ENCODE results near the gene PUSL1.

The PUSL1 gene

DNA sequence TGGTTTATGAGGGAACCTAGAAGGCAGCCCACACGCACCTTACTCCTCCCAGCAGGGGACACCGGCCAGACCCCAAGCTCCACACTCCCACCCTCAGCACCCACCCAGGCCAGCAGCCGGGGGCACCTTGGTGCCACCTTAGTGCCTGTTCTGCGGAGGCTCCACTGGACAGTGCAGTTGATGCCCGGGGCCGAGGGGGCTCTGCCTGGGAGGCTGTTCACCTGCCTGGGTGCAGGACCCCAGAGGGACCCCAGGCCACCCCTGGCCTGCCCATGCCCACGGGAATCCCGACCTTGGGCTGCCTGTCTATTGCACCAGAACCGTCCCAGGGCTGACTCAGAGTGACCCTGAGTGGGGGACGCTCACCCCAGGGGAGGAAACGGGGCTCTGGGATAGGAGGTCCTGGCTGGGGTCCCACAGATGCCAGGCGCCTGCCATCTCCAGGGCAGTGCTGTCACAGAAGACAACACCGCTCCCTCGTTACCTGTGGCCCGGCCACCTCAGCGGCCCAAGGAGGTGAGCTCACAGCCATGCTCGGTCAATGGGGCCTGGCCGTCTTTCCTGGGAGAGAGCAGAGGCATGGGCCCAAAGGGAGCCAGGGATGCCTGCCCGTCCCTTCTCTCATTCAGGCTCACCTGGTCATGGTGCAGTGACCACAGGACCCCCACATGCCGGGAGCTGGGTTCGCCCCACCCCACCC, 27.5 kb upstream of the PUSL1 start:
- DNase-seq, result no peak

DNA sequence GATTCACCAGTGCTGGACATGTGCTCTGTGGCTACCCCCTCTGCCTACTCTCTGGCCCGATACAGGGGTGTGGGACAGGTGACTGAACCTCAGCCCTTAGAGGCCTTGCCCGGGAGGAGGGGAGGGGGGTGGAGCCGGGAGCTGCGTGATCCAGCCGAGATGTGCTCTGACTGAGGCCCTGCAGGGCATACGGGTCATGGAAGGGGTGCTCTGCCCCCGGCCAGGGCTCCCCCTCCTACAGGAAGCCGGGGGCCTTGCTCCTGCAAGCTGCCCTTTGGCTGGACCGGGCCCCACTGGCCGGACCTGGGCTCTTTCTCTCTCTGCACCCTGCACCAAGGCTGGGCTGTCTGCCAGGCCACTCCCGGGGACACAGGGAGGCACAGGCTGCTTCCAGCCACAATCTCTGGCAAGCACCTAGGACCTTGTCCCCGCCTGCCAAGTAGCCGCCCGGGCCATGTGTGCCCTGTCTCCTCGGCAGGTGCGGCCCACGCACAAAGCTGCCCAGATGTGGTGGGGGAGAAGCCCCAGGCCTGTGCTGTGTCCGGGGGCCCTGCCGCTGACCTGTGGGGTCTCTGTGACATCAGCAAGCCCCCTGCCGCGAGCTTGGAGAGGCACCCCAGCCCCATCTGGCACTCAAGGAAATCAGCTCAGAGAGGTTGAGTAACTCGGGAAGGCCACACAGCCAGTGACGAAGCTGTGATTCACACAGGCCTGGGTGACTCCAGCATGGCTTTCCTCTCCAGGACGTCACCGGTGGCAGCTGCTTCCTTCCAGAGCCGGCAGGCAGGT, 26.7 kb upstream of the PUSL1 start:
- peak in 1 of 2 experiments; percentile 54 for DNase-seq

DNA sequence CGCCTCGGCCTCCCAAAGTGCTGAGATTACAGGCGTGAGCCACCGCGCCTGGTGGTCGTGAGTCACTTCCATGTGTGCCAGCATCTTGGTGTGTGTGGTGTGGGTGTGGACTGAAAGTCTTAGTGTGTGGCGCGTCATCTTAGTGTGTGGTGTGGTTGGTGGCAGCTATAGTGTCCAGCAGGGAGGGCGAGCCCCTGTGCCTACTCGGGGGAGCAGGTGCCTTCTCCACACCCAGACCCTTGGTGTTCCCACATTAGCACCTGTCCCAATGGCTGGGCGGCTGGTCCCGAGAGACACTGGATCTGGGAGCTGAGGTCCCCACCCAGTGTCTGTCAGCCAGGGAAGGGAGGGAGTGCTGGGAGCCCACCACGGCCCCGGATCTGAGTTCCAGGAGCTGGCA, 25.4 kb upstream of the PUSL1 start:
- DNase-seq, result peak; percentile 66

DNA sequence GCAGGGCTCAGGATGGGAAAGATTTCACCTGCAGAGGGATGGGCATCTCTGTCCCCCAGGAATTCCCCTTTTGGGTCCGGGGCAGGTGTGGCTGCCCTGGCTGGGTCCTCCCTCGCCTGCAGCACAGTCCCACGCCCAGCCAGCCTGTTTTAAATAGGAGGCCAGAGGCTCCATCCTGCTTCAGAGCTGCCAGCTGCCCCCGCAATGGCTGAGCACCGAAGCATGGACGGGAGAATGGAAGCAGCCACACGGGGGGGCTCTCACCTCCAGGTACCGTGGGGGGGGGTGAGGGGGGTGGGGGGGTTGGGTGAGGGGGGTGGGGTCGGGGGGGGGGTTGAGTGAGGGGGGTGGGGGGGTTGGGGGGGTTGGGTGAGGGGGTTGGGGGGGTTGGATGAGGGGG, 24.6 kb upstream of the PUSL1 start:
- DNase-seq, result no peak

DNA sequence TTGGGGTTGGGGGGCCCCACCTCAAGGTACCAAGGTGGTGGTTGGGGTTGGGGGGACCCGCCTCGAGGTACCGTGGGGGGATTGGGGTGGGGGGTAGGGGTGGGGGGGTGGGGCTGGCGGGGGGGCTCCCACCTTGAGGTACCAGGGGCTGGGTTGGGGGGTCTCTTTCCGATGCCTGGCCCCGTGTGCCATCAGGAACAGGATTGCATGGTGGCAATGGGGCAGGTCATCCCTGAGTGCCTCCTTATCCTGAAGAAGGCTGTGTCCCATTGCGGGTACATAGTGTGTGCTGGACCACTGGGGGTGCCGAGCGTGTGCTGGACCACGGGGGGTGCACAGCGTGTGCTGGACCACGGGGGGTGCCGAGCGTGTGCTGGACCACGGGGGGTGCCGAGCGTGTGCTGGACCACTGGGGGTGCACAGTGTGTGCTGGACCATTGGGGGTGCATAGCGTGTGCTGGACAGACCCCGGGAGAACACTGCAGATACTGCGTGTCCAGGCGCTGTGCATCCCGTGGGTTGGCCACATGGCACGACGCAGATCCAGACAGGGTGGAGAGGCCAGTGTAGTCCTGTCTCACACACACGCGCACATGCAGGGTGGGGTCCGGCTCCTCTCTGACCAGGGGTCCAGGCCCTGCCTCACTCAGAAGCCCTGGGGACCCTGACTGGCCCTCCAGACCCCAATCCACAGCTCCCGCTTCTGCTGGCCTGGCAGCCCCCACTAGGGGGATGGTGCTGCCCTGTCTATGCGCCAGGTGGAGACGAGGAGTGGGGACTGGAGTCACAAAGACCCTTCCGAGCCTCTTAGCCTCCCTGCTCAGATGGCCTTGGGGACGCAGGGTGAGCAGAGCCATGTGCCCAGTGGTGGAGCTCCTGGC, 23.9 kb upstream of the PUSL1 start:
- no peak for DNase-seq

DNA sequence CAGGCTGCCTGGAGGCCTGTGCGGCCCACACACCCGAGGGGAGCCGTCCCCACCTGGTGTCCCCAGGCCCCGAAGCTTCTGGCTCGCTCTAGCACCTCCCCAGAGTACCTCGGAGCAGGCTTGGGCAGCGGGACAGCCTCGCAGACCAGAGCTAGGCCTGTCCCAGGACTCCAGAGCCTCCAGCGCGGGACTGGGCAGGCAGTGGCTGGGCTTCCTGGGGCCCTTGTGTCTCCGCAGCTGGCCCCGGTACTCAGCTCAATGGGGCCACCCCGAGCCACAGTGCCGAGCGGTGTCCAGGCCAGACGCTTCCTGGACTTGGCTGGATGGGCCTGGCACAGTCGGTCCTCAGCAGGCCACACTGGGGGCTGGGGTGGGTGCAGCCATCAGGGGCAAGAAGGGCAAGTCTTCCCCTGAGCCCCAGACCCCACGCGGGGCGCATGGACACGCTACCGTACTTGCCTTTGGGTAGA, 23.3 kb upstream of the PUSL1 start:
- DNase-seq, result no peak

DNA sequence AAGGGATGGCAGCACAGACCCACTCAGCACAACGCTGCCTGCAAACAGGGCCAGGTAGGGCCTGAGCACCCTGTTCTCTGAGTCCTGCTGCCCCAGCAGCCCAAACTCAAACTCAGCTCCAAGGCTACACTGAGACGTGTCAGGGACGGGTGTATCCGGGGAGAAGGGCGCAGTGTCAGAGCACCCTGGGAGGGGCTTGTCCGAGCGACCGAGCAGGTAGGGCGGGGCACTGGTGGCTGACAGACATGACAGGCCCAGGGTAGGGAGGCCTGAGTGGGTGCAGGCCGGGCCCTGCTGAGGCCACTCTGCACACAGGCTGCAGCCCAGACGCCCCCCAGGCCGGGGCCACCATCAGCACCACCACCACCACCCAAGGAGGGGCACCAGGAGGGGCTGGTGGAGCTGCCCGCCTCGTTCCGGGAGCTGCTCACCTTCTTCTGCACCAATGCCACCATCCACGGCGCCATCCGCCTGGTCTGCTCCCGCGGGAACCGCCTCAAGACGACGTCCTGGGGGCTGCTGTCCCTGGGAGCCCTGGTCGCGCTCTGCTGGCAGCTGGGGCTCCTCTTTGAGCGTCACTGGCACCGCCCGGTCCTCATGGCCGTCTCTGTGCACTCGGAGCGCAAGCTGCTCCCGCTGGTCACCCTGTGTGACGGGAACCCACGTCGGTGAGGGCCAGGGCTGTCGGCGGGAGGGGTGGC, 22.6 kb upstream of the PUSL1 start:
- no peak for DNase-seq

DNA sequence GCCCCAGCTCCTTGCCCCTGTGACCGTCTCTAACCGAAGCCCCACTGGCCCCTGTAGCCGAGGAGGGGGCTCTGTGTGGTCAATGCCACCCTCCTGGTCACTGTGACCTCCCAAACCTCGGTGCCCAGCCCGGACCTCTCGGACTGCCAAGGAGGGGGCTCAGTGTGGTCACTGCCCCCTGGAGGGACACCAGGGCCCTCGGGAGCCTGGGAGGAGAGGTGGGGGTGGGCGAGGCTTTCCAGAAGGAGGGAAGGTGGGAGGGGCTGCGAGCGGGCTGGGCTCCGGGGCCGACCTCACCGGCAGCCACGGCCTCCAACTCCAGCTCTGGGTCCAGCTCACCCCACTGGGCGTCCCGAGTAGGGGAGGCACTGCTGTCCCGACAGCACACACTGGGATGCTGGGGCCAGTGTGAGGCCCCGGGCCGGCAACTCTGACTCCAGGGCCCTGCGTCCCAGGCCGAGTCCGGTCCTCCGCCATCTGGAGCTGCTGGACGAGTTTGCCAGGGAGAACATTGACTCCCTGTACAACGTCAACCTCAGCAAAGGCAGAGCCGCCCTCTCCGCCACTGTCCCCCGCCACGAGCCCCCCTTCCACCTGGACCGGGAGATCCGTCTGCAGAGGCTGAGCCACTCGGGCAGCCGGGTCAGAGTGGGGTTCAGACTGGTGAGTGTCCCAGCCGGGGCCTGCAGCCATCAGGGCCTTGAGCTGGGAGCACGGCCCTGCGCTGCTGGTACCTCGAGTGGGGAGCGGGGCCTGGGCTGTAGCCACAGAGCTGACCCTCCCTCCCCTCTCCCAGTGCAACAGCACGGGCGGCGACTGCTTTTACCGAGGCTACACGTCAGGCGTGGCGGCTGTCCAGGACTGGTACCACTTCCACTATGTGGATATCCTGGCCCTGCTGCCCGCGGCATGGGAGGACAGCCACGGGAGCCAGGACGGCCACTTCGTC, 21.8 kb upstream of the PUSL1 start:
- no peak for DNase-seq

DNA sequence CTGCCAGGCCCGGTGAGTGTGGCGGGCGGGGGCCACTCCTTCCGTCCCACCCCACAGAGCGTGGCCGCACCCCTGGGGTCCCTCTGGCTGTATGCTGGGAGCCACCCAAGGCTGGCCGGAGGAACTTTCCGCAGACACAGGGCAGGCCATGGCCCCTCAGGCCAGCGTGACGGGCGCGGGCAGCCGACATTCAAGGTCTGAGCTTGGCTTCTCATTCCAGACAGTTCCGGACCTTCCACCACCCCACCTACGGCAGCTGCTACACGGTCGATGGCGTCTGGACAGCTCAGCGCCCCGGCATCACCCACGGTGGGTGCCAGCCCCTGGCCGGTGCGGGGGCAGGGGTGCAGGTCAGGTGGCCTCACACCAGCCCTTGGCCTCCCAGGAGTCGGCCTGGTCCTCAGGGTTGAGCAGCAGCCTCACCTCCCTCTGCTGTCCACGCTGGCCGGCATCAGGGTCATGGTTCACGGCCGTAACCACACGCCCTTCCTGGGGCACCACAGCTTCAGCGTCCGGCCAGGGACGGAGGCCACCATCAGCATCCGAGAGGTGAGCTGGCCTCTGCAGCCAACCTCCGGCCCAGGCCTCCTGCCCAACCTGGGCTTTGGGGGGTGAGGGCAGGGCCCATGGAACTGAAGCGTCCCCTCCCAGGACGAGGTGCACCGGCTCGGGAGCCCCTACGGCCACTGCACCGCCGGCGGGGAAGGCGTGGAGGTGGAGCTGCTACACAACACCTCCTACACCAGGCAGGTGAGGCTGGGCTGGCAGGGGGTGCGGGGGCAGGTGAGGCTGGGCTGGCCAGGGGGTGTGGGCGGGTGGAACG, 20.9 kb upstream of the PUSL1 start:
- no peak for DNase-seq

DNA sequence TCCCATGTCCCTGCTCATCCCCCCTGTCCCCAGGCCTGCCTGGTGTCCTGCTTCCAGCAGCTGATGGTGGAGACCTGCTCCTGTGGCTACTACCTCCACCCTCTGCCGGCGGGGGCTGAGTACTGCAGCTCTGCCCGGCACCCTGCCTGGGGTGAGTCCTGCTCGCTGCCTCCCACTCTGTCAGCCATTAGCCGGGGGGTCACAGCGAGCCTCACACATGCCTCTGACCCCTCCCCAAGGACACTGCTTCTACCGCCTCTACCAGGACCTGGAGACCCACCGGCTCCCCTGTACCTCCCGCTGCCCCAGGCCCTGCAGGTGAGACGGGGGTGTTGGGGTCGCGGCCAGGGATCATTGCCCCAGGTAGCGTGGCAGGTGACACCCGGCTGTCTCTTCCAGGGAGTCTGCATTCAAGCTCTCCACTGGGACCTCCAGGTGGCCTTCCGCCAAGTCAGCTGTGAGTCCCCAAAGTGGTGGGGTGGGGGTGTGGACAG, 18.1 kb upstream of the PUSL1 start:
- DNase-seq, result peak; percentile 66 to 69

DNA sequence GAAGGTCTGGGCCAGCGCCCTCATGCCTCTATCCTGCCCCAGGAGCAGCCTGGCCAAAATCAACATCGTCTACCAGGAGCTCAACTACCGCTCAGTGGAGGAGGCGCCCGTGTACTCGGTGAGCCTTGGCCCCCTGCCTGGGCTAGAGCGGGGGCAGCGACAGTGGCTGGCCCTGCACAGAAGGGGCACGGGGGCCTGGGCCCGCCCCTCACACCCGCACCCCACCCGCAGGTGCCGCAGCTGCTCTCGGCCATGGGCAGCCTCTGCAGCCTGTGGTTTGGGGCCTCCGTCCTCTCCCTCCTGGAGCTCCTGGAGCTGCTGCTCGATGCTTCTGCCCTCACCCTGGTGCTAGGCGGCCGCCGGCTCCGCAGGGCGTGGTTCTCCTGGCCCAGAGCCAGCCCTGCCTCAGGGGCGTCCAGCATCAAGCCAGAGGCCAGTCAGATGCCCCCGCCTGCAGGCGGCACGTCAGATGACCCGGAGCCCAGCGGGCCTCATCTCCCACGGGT, 17.3 kb upstream of the PUSL1 start:
- no peak for DNase-seq

DNA sequence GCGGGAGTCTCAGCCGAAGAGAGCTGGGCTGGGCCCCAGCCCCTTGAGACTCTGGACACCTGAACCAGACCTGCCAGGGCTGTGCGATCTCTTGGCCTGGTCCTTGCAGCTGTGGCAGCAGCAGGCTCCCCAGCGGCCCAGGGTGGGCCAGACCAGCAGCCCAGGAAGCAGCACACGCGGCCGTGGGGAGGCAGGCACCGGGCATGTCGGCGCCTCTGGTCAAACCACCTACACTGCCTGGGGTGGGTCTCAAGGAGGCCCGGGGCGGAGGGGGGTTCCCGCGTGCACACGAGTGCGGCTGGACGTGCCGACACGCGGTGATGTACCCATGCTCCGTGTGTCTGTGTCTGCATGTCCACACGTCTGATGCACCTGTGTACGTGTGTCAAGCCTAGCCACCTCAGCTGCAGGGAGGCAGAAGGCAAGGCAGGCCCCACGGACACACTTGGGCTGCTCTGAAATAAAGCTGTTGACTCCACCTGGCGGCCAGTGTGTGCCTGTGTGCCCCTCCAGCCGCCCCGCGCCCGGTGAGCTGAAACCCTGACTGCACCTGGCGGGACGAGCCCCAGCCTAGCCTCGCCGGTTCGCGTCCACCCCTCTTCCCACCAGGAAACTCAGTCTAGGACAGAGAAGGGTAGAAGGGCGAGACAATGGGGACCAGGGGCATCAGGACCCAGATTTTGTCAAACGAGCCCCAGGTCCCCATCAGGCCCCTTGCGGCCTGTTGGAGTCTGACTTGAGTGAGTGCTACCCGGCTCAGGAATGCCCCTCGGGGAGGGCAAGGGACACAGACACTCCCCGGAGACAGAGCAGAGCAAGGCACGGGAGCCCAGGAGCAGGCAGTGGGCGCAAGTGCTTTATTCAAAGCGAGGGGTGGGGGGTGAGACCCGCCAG, 16.6 kb upstream of the PUSL1 start:
- DNase-seq, result peak; percentile 74

DNA sequence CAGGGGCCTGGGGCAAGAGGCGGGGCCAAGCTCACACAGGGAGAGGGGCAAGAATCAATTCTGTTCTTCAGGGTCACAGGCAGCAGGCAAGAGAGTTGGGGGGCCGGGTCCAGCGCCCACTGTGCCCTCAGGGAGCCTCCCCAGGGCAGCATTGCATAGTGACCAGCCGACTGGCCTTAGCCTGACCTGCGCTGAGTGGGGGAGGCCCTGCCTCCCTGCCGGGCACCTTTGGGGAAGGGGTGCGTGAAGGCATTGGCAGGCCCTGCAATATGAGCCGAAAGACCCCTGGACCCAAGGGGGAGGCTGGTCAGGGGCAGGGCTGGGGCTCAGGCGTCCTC, 16.0 kb upstream of the PUSL1 start:
- DNase-seq, result no peak

DNA sequence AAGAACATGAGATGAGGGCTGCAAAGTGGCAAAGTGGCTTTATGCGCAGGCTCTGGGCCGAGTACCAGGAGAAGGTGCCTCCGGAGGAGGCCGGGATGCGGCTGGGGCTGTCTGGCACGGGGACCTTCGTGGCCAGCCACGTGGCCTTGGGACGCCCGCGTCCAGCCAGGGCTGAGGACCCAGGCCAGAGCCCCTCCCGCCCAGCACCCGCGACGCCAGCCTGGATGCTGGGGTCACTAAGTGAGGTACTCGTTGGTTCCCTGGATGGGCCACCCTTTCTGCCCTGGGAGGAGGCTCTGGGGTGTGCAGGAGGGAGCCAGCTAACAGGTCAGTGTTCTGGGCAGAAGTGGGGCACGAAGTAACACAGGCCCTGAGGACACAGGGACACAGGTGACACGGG, 15.5 kb upstream of the PUSL1 start:
- DNase-seq, result no peak

DNA sequence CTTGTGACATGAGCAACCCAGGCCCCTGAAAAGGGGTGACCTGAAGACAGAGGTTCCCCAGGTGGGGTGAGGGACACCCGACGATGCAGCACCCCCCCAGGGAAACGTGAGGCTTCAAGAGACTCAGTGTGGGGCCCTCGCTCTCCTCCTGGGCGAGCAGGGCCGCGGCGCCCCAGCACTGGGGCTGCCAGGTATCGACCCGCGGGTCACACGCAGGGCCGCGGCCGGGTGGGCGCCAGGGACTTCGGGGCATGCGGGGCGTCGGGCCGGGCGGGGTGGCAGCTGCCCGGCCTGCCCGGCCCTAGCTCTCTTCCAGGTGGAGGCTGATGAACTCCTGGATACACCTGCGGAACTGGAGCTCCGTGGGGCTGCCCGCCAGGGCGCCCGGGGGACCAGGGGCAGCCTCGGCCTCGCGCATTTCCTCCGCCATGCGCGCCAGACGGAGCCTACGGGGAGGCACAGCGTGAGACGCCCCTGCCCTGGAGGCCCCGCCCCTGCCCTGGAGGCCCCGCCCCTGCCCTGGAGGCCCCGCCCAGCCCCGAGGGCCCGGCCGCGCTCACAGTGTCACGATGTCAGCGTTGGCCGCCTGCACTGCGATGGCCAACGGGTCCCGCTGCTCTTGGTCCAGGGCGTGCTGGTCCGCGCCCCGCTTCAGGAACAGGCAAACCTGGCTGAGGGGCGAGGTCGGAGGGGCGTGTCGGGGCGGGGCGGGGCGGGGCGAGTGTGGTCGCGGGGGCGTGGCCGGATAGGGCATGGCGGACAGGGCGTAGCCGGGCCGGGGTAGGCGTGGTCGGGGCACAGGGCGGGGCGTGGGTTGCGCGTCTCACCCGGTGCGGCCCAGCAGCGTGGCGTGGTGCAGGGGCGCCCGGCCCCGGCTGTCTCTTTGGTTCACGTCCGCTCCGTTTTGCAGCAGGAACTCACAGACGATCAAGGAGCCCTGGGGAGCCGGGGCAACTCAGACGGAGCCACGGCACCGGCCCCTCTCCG, 14.8 kb upstream of the PUSL1 start:
- no peak for DNase-seq

DNA sequence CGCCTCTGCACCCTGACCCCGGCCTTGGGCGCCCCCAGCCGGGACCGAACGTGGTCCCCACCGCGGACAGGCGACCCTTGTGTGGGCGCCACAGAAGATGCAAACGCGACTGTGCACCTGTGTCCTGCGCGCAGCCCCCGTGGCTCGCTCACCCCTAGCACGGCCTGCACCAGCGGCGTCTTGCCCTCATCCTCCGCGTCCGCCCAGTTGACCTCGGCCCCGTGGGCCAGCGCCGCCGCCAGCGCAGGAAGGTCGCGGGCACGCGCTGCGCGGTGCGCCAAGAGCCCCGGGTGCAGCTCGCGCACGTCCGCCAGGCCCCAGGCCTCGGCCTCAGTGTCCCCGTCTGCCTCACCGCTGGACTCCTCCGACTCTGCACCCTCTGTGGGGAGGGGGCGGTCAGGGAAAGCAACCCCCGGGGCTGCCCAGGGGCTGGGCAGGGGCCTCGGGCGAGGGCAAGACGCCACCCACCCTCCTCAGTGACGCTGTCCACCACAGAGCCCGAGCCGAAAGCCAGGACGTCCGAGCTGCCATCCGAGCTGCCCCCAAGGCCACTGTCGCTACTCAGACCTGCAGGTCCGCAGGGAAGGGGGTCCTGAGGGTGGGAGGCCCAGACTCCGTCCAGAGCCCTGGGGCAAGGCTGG, 14.0 kb upstream of the PUSL1 start:
- no peak for DNase-seq

DNA sequence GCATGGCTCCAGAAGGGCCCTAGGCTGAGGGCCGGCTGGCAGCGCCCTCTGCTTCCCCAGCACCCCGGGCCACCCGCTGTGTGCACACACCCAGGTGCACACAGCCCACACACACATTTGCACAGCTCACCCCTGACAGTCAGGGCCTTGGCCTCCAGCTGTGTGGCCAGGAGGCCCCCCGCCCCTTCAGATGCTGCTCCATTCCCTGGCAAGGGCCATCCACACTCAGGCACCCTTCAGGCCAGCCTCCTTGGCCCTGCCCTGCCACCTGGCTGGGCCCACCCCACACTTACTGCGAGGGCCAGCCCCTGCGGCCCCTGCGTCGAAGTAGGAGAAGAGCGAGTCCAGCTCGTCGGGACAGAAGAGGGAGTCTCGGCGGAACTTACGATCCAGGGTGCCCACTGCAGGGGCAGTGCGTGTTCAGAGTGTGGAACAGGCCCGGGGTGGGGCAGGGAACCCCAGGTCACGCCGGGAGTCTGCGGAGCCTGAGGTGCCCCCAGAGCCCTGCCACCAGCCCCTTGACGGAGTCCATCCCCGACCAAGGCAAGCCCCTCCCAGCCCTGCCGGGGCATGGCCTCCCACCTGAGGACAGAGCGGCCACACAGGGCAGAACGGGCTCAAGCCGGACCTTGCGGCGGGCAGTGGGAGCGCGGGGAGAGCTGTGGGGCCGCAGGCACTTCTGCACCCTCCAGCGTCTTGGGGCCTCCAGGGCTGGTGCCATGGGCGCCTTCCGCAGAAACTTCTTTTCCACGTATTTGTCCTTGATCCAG, 13.1 kb upstream of the PUSL1 start:
- no peak for DNase-seq

All from activated T-cell treated with anti-CD3 and anti-CD28 coated beads, Interleukin-2, amount 50 U/mL, for 48 hours (primary cell).